Memory B cell (primary cell): ENCODE results near the gene GPS2.

ENCODE experiments used
- ATAC-seq: fragments of 150-1000 bp; cut with Tn5 transposase; 2 replicates; pipeline ENCODE4 v1.10.0; 2021; ENCODE audit warnings: low read depth, mild to moderate bottlenecking, moderate library complexity
- DNase-seq, 2 donors: peaks; one replicate each; pipeline ENCODE4 v3.0.0; 2022; ENCODE audit warnings: low spot score in 2 of 2
- H3K27ac Mint-ChIP-seq: one replicate; pipeline ENCODE4 v1.8.0; 2022; ENCODE audit warnings: mild to moderate bottlenecking, moderate library complexity, mixed read lengths
- H3K27me3 Mint-ChIP-seq: one replicate; pipeline ENCODE4 v1.8.0; 2022; ENCODE audit warnings: mixed read lengths
- H3K36me3 Mint-ChIP-seq: one replicate; pipeline ENCODE4 v1.8.0; 2022; ENCODE audit warnings: mild to moderate bottlenecking, mixed read lengths
- H3K4me1 Mint-ChIP-seq: one replicate; pipeline ENCODE4 v1.8.0; 2022; ENCODE audit warnings: mixed read lengths
- H3K4me3 Mint-ChIP-seq: one replicate; pipeline ENCODE4 v1.8.0; 2022; ENCODE audit warnings: mild to moderate bottlenecking, moderate library complexity, mixed read lengths
- H3K9me3 Mint-ChIP-seq: one replicate; pipeline ENCODE4 v1.8.0; 2022; ENCODE audit warnings: mixed read lengths

The GPS2 gene, protein sequence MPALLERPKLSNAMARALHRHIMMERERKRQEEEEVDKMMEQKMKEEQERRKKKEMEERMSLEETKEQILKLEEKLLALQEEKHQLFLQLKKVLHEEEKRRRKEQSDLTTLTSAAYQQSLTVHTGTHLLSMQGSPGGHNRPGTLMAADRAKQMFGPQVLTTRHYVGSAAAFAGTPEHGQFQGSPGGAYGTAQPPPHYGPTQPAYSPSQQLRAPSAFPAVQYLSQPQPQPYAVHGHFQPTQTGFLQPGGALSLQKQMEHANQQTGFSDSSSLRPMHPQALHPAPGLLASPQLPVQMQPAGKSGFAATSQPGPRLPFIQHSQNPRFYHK

GRCh38 chr17:7314719-7315569 lies at the start of gene GPS2:
Gene GPS2, minus strand, starts transcription at chr17:7315360. Its CDS starts 308 bp downstream, at chr17:7315052.
- peaks cover 36% of the 10 kb centered on the region for H3K36me3 Mint-ChIP-seq

DNA sequence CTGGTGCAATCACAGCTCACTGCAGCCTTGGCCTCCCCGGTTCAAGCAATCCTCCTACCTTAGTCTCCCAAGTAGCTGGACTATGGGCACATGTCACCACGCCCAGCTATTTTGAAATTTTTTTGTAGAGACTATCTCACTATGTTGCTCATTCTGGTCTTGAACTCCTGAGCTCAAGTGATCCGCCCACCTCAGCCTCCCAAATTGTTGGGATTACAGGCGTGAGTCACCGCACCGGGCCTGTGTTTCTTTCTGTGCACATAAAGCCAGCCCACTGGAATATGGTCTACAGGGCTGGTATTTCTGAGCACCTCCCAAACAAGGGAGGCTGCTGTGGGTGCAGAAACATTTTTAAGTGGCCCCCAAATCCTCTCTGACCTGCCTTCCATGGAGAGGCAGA lies 48.2 kb upstream of the GPS2 start:
- H3K4me3 Mint-ChIP-seq, result no peak overlapping the region
- H3K27ac Mint-ChIP-seq, result no peak overlapping the region
- H3K9me3 Mint-ChIP-seq, result no peaks in the 10 kb centered on the region
- DNase-seq, result no peak
- H3K4me1 Mint-ChIP-seq, result peaks cover 2% of the 10 kb centered on the region
- H3K36me3 Mint-ChIP-seq, result no peaks in the 10 kb centered on the region
- peaks cover 8% of the 10 kb centered on the region for H3K27me3 Mint-ChIP-seq
- ATAC-seq, result no peak

More at GRCh38 chr17:7314719-7315569, at the start of gene GPS2:
- Mint-ChIP-seq H3K27me3 (no peaks in the 10 kb centered on the region), H3K27ac (peak within 1 kb of the TSS; percentile 98), H3K4me1 (peaks cover 37% of the 10 kb centered on the region), H3K9me3 (no peaks in the 10 kb centered on the region), H3K4me3 (peak within 1 kb of the TSS; percentile 98)
- ATAC-seq (peak; percentile 92), DNase-seq (peak; percentile 87 to 96)

DNA sequence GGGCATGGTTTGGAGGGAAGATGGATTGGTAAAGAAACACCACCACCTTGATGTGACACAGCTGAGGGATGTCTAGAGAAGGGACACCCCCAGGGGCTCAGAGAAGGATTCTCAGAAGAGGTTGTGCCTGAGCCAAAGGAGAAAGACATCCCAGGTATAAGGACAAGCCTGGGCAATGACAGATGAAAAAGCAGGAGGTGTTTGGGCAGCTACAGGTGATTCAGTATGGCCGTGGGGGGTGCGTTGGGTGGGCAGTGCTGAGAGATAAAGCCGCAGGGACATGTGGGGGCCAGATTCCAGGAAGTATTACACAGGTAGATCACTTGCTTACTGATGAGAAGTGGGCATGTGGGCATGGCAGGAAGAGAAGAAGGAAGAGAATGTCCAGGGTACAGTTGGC lies 46.7 kb upstream of the GPS2 start:
- Mint-ChIP-seq H3K27me3 (peaks cover 6% of the 10 kb centered on the region), H3K4me3 (no peak overlapping the region), H3K27ac (no peak overlapping the region), H3K9me3 (no peaks in the 10 kb centered on the region), H3K36me3 (no peaks in the 10 kb centered on the region), H3K4me1 (no peaks in the 10 kb centered on the region)
- no peak for DNase-seq
- no peak for ATAC-seq

GRCh38 chr17:7357381-7357780 lies 42.2 kb upstream of the GPS2 start:
- no peak for DNase-seq

GRCh38 chr17:7356756-7357155 lies 41.6 kb upstream of the GPS2 start:
- H3K4me1 Mint-ChIP-seq, result peaks cover 17% of the 10 kb centered on the region
- H3K36me3 Mint-ChIP-seq, result no peaks in the 10 kb centered on the region
- H3K9me3 Mint-ChIP-seq, result no peaks in the 10 kb centered on the region
- no peak overlapping the region for H3K4me3 Mint-ChIP-seq
- H3K27me3 Mint-ChIP-seq, result peaks cover 1% of the 10 kb centered on the region
- no peak for DNase-seq
- no peak for ATAC-seq
- H3K27ac Mint-ChIP-seq, result no peak overlapping the region

More at GRCh38 chr17:7357381-7357780, 42.2 kb upstream of the GPS2 start:
- Mint-ChIP-seq H3K4me1 (peaks cover 16% of the 10 kb centered on the region), H3K27ac (no peak overlapping the region), H3K27me3 (peaks cover 5% of the 10 kb centered on the region), H3K9me3 (no peaks in the 10 kb centered on the region), H3K4me3 (no peak overlapping the region), H3K36me3 (no peaks in the 10 kb centered on the region)
- no peak for ATAC-seq

- Mint-ChIP-seq H3K9me3 (no peaks in the 10 kb centered on the region), H3K4me1 (peaks cover 20% of the 10 kb centered on the region), H3K27ac (no peak overlapping the region), H3K4me3 (no peak overlapping the region), H3K36me3 (no peaks in the 10 kb centered on the region), H3K27me3 (no peaks in the 10 kb centered on the region)
- peak; percentile 87 to 88 for DNase-seq
- ATAC-seq, result peak; percentile 71
These were observed 41.0 kb upstream of the GPS2 start for GRCh38 chr17:7356072-7356549.

DNA sequence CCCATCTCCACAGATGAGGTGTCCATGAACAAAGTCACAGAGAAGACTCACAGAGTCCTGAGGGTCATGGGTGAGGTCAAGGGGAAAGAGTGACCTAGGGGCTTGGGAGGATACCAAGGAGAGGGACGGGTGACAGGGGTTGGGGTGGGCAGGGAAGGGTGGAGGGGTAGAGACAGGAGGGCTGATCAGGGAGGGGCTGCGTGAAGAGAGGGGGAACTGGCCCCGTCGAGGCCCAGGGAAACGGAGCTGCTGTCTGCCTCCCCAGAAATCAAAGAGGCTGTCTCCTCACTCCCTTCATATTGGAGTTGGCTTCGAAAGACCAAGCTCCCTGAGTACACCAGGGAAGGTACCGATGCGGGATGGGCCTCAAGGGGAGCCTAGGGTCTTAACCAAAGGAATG lies 40.4 kb upstream of the GPS2 start:
- DNase-seq (no peak), ATAC-seq (no peak)
- Mint-ChIP-seq H3K27me3 (no peaks in the 10 kb centered on the region), H3K9me3 (no peaks in the 10 kb centered on the region), H3K4me3 (no peak overlapping the region), H3K27ac (no peak overlapping the region), H3K36me3 (no peaks in the 10 kb centered on the region), H3K4me1 (peaks cover 20% of the 10 kb centered on the region)

- peak within 1 kb of the TSS; percentile 54 for H3K27ac Mint-ChIP-seq
- ATAC-seq (no peak), DNase-seq (no peak)
- peaks cover 23% of the 10 kb centered on the region for H3K4me1 Mint-ChIP-seq
- H3K9me3 Mint-ChIP-seq, result no peaks in the 10 kb centered on the region
- H3K27me3 Mint-ChIP-seq, result no peaks in the 10 kb centered on the region
- no peaks in the 10 kb centered on the region for H3K36me3 Mint-ChIP-seq
- no peak within 1 kb of the TSS for H3K4me3 Mint-ChIP-seq
These were observed 39.9 kb upstream of the GPS2 start, which contains the start of gene TMEM95 for GRCh38 chr17:7355053-7355452. Gene TMEM95, plus strand, starts transcription at chr17:7355156. Its CDS starts 49 bp downstream, at chr17:7355205.

GRCh38 chr17:7354262-7354843 lies 39.2 kb upstream of the GPS2 start:
- Mint-ChIP-seq H3K9me3 (no peaks in the 10 kb centered on the region), H3K27ac (peak overlapping the region; percentile 54), H3K27me3 (no peaks in the 10 kb centered on the region), H3K36me3 (no peaks in the 10 kb centered on the region), H3K4me3 (no peak overlapping the region), H3K4me1 (peaks cover 26% of the 10 kb centered on the region)
- no peak for DNase-seq
- no peak for ATAC-seq

DNA sequence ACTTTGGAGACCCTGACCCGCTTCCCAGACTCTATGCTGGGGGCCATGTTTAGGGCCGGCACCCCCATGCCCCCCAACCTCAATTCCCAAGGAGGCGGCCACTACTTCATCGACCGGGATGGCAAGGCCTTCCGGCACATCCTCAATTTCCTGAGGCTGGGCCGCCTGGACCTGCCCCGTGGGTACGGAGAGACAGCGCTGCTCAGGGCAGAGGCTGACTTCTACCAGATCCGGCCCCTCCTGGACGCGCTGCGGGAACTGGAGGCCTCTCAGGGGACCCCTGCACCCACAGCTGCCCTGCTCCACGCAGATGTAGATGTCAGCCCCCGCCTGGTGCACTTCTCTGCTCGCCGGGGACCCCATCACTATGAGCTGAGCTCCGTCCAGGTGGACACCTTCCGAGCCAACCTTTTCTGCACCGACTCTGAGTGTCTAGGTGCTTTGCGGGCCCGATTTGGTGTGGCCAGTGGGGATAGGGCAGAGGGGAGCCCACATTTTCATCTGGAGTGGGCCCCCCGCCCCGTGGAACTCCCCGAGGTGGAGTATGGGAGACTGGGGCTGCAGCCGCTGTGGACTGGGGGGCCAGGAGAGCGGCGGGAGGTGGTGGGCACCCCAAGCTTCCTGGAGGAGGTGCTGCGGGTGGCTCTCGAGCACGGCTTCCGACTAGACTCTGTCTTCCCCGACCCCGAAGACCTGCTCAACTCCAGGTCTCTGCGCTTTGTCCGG lies 37.9 kb upstream of the GPS2 start:
- Mint-ChIP-seq H3K9me3 (no peaks in the 10 kb centered on the region), H3K4me3 (peak overlapping the region; percentile 96), H3K27me3 (no peaks in the 10 kb centered on the region), H3K27ac (peak overlapping the region; percentile 90), H3K4me1 (peaks cover 30% of the 10 kb centered on the region), H3K36me3 (peaks cover 3% of the 10 kb centered on the region)
- ATAC-seq (no peak), DNase-seq (no peak)

- H3K36me3 Mint-ChIP-seq, result peaks cover 4% of the 10 kb centered on the region
- peaks cover 30% of the 10 kb centered on the region for H3K4me1 Mint-ChIP-seq
These were observed 37.3 kb upstream of the GPS2 start for GRCh38 chr17:7352503-7352889.

DNA sequence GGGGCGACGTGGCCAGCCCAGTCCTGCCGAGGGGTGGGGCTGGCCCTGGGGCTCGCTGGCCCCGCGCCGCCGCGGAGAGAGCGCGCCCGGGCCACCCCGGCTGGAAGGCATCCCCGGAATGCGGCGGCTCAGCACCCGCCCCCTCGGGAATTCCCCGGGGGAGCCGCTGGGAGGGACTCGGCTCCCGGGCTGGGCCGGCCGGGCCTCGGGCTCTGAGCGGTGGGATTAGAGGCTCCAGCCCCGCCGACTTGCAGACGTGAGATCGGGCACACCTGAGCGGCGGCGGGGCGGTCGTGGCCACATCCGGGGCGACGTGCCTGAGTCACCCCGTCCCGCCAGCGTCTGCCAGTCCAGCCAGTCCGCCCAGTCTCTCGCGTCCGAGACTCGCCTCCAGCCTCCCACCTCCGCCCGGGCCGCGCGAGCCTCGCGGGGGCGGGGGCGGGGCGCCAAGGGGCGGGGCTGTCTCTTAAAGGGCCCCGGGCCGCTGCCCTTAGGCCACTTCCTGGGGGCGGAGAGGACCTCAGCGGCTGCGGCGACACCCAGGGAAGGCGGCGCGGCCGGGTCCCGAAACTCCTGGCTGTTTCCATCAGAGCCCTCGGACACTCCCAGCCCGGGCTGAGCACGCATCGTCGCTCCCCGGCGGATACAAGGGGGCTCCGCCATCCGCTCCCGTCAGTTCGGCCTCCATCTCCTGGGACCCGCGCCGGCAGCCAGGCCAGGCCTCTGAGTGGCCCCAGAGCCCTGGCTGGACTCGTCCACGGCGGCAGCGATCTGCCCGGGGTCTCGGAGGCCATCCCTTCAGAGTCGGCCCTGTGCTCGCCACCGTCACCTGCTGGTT lies 36.7 kb upstream of the GPS2 start, which contains the start of gene KCTD11:
KCTD11 (plus strand) TSS at position 498 of the 838 bp plus-strand sequence.
- H3K4me3 Mint-ChIP-seq, result peak within 1 kb of the TSS; percentile 96
- H3K36me3 Mint-ChIP-seq, result peaks cover 8% of the 10 kb centered on the region
- H3K27me3 Mint-ChIP-seq, result no peaks in the 10 kb centered on the region
- DNase-seq (peak; percentile 50 to 68), ATAC-seq (peak; percentile 42)
- H3K4me1 Mint-ChIP-seq, result peaks cover 30% of the 10 kb centered on the region
- peak within 1 kb of the TSS; percentile 90 for H3K27ac Mint-ChIP-seq
- no peaks in the 10 kb centered on the region for H3K9me3 Mint-ChIP-seq

More at GRCh38 chr17:7352503-7352889, 37.3 kb upstream of the GPS2 start:
- Mint-ChIP-seq H3K27ac (peak overlapping the region; percentile 90), H3K9me3 (no peaks in the 10 kb centered on the region), H3K4me3 (peak overlapping the region; percentile 96), H3K27me3 (no peaks in the 10 kb centered on the region)
- ATAC-seq (no peak), DNase-seq (no peak)
